ENCODE measurements around the gene CDC42EP4.
"Not testable (repeated sequence)": the region's sequence is repeated elsewhere in the genome, so short reads cannot be mapped to it uniquely, and the experiment has no call there.

The CDC42EP4 gene

DNA sequence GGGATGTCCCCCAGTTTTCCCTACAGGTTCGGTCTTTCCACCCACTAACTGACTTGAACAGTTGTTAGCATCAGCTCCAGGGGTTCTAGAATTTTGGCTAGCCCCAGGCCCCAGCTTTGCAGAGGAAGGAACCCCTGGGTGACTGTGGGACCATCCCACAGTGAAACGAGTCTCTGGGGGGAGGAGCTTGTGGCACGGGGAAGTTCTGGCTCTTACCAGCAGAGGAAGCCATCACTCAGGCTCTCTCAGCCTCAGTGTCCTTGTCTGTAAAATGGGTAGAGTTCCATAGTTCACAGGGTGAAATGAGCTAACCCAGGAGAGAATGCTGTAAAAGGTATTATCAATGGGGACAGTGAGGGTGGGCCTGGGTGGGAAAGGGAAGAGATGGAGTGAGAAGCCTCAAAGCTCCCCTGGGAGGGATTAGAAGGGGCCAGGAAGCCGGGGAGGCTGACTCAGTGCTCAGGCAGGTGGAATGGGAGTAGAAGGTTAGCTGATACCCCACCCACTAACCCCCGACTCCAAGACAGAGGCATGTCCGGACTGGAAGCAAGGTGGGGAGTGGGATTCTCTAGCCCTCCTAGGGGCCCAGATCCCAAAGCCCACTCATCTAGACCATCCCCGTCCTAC lies 30.9 kb upstream of the CDC42EP4 start:
- no peak for DNase-seq

DNA sequence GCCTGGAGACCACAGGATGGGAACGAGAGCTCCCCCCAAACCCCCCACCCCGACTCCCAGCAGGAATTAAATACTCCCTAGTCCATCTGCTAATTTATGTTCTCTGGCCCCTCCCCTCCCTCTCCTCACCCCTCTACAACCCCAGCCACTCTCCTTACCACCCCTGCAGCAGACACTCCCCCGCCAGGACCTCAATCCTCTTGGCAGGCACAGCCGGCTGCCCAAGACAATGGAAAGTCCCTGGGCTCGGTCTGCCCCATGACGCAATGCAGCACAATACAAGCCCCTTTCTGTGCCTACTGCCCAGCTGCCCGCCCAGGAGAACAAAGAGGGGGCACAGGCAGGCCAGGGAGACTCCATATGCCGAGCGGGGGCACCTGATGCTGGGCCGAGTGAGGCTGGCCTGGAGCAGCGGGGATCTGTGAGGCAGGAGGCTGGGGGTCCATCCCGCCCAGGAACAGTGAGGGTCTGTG lies 30.3 kb upstream of the CDC42EP4 start:
- DNase-seq = no peak

DNA sequence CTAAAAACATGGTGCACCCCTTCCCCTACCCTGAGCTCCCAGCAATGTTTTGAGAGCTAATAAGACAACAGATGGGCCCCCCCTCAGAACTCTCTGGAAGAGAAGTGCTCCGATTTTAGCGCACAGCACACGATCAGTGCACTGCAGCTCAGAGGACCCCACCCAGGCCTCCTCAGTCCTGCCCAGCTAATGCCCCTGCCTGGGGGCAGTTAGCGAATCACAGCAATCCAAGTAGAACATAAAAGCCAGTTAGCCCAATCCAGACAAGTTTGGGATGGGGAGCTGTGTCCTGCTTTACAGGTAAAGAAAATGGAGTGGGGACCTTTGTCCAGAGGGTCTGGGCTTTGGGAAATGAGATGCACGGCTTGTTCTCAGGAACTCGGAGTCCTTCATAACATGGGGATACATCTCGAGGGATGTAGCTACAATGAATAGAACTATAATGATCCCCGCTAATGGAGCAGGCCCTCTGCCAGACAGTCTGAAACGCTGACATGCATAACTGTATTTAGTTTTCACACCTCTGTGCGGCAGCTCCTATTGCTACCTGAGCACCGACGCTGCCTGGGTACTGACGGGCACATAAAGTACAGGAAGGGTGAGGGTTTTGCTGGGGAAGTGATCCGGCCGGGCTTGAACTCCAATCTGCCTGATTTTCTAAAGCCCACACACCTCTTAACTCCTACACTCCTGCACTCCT lies 29.7 kb upstream of the CDC42EP4 start:
- no peak for DNase-seq

DNA sequence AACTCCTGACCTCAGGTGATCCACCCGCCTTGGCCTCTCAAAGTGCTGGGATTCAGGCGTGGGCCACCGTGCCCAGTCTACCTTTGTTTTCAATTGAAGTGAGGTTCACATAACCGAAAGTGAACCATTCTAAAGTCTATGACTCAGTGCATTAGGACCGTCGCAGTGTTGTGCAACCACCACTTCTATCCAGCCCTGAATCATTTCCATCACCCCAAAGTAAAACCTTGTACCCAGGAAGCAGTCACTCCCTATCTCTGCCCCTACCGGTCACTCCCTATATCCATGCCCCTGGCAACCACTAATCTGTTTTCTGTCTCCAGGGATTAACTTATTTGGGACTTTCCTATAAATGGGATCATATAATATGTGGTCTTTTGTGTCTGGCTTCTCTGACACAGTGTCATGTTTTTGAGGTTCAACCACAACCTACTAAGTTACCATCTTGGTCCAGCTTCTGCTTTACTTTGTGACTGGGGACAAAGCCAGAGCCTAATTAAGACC lies 28.3 kb upstream of the CDC42EP4 start:
- no peak for DNase-seq

DNA sequence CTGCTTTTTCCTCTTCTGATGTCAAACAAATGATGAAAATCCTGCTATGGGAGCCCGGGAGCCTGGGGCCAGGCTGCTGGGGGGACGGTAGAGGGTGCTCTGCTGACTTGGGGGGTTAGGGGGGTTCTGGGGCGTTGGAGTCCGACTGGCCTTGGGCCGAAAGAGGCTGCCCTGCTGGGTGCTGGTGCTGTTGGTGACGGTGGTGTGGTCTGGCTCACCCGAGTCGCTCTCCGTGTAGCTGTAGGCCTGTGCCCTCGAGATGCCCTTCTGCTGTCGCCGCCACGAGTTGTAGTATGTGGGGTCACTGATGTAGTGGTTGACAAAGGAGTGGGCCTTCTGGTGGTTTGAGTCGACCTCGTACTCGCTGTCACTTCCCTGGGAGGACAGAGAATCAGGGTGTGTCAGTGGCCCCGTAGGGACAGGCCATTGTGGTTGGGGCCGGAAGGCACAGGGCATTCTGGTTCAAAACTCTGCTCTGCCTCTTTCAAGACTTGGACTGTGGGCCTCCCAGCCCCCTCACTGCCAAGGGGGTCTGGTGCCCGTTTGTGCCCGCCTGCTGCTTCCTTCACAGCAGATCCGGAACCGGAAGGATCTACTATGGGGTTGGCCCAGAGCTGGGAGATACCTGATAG lies 26.9 kb upstream of the CDC42EP4 start:
- no peak for DNase-seq

DNA sequence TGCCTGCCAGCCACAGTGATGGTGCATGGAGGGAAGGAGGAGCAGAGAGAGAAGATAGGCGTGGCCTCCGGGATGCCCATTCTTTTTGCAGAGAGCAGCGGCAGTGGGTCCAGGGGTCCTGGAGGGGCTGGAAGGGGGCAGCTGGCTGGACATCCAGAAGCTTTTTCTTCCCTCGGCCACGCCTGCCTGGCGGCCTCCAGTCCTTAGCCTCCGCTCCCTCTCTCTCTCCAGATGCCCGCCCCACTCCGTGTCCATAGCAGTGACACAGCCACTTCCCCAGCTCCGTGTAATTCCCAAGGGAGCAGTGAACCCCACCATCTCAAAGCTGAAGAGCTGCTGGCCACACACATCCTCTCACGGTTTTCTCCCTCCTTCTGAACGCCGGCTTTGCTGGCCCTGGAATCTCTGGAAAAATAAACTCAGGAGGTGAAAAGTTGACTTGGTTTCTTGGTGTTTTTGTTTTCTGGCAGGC lies 26.3 kb upstream of the CDC42EP4 start:
- DNase-seq = no peak

DNA sequence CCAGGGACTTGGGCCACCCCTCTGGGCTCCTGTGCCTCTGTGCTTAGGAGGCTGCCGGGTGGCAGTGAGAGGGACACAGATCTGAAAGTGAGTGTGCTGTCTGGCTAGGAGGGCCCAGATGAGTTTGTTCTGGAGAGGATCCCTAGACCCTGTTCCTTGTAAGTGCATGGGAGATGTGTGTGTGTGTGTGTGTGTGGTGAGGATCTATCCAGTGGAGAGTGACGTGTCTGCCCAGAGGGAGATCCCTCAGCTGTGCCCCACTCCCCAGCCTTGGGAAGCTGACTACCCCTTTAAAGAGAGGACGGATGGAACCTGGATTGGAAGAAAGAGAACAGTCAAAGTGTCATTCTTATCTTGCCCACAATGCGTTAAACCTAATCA lies 25.5 kb upstream of the CDC42EP4 start:
- DNase-seq = no peak

DNA sequence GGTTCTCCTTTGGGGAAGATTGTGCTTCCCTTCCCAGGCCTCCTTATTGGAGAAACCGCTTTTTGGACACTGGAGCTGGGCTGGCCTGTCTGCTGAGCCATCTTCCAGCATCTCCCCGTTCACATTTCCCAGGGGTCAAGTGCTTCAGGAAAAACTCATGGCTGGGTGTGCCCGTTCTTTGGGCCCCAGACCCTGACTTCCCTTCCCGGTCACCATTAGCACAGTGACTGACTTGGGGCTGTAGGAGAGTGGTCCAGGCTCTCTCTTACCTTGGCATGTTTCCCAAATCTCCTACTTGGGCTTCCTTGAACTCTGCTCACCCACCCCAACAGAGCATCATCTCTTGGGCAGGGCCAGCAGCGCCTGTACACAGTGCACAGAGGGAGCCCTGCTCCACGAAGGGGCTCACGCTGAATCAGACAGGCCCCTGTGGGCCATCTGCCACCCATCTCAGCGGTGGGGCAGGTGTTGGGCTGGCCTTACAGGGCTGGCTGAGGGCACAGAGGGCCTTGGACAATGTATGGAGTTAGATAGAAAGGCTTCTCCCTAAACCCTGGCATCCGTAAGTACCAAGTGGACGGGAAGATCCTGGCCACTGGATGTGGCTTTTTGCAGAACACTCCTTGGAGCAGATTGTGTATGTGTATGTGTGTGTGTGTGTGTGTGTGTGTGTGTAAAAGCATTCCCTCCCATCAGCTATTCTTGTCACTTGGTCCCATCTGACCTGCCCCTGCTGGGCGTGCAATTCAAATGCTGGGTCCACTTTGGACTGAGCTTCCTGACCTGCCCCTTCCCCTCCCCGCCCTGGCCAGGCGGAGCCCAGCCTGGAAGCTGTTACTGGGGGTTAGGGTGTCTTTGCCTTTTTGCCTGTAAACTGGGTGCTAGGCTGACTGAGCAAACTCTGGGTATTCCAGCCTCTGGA lies 24.9 kb upstream of the CDC42EP4 start:
- DNase-seq = no peak

DNA sequence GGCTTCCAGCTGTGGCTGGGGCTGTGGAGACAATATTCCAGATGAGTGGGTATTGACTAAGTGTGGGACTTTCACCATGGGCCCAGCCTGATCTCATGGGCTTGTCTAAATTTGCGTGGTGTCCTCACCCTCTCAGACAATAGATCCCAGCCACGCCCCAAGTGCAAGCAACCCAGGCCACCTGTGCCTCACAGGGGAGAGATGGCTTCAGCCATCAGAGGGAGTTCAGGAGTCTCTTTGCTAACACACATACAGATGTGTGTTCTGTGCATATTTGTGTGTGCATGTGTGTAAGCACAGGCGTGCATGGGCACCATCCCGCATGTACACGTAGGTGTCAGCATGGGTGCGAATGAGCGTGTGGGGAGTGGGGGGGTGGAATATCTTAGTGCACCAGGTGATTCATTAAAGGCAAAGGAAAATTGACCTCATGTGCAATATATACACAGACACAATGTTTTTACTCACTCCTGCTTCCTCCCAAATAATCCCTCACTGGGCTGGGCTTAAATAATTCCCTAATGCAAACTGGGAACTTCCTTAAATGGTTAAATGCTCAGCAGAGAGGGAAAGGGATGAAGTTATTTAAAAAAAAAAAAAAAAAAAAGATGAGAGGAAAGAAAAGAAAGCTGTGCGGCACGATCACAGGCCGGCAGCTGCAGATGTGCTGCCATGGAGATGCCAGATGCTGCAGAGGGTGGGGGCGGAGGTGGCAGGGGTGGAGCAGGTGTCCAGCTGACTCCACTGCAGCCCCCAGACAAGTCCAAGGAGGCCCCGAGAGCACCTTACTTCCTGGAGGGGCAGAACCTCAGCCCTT lies 24.0 kb upstream of the CDC42EP4 start:
- DNase-seq = no peak

DNA sequence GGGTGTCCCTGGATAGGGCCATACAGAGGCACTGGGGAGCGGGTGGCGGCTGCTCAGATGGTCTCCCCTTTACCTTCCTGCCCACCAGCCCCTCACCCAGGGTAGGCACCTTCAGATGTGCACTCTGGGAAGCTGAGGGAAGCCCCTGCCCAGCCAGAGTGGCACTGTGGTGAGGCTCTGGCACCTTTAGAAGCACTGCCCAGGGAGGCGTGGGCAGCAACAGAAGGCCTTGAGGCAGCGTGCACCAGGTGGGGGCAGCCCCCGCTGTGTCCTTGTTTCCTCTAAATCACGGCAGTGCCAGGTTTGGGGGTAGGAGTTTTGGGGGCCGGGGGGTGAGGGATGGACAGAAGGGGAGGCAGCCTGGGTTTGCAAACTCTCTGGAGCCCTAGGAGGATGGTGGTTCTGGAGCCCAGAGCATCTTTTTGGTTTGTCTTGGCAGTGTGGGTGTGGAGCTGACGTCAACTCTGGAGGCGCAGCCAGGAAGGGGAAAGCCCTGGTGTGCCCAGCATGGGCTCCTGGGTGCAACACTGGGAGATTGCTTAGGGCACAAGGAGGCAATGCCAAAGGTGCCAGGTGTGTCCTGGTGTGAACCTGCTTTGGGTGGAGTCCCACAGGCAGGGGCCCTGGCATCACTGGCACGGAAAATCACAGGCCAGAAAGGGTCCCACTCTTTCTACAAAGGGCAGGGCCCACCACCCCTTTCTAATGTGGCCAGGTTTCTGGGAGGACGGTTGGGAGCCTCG lies 23.1 kb upstream of the CDC42EP4 start:
- no peak for DNase-seq

DNA sequence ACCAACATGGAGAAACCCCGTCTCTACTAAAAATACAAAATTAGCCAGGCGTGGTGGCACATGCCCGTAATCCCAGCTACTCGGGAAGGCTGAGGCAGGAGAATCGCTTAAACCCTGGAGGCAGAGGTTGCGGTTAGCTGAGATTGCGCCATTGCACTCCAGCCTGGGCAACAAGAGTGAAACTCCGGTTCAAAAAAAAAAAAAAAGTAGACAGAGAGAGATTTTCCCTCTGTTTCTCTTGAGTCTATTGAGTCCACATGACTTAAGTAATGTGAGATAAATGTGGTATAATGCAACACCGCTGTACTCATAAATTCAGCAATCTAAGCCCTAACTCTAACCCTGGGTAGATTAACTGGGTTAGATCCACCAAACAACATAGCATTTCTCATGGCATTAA lies 21.6 kb upstream of the CDC42EP4 start:
- DNase-seq = not testable (repeated sequence)

DNA sequence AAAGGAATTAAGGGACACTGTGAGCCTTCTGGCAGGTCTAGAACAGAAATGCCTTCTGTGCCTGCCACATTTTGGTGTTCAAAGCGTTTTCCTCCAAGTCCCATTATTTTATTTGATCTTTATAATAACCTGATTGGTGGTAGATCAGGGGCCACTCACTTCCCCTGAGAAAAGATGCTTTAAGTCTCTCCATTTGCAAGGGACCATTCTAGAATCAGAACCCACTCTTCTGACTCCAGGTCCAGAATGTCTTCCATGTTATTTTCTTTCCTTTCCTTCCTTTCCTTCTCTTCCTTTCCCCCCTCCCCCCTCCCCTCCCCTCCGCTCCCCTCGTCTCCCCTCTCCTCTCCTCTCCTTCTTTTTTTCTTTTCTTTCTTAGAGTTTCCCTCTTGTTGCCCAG lies 19.3 kb upstream of the CDC42EP4 start:
- DNase-seq = no peak

DNA sequence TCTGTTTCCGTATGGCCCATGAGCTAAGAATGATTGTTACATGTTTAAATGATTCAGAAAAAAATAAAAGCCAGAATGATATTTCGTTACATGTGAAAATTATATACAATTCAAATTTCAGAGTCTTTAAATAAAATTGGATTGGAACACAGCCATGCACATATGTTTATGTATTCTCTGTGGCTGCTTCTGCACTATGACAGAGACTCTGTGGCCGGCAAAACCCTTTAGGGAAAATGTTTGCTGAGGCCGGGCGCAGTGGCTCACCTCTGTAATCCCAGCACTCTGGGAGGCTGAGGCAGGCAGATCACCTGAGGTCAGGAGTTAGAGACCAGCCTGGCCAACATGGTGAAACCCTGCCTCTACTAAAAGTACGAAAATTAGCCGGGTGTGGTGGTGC lies 15.9 kb upstream of the CDC42EP4 start:
- DNase-seq = no peak

DNA sequence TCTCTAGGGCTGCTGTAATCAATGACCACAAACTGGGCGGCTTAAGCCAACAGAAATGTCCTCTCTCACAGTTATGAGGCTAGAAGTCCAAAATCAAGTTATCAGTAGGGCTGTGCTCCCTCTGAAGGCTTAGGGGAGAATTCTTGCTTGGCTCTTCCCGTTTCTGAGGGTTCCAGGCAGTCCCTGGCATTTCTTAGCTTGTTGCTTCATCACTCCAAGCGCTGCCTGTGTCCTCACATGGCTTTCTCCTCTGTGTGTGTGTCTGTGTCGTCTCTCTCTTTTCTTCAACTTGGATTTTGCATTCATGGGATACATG lies 13.7 kb upstream of the CDC42EP4 start:
- DNase-seq = no peak

DNA sequence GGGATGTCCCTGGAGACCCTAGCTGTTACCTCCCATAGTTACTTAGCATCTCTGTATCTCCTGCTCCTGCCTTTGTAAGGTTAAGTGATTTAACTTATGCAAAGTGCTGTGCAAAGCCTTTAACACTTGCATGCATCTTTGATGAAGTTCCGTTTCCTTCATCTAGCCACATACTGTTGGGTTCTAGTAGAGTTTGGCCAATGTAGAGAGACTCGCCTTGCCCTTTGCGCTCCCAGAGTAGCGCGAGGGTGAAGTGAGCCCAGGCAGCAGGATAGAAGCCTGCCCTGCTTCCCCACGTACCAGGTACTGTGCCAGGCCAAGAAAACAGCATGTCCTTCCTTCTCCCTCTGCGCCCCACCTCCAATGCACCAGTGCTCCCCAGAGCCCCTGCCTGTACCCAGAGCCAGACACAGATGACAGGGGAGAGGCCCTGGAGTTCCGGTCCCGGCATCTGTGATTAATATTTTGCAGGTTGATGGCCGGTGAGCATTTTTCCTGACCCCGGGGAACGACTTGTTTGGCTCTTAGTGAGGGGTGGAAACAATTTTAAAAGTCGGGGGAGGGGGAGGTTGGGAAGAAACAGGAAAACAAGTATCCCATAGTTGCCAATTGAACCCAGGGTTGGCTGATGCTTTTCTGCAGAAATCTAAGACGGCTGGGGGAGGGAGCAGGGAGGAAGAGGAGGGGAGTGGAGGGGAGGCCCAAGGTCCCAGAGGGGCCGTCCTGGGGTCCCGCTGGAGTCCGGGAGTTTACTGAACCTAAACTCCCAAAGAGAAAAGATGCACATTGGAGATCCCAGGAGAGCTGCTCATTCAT lies 13.1 kb upstream of the CDC42EP4 start:
- no peak for DNase-seq

DNA sequence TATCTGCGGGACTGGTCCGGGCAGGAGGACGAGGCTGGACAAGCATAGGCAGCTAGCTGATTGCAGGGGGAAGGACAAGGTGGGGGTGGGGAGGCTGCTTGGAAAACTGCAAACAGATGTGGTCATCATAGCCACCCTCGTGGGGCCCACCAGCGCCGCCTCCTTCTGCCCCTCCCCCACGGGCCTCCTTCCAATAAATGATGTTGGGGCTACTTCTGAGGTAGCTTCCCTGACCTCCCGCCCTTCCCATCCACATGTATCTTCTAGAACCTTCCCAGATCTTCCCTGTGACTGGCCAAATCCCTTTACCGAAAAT lies 12.3 kb upstream of the CDC42EP4 start:
- no peak for DNase-seq

DNA sequence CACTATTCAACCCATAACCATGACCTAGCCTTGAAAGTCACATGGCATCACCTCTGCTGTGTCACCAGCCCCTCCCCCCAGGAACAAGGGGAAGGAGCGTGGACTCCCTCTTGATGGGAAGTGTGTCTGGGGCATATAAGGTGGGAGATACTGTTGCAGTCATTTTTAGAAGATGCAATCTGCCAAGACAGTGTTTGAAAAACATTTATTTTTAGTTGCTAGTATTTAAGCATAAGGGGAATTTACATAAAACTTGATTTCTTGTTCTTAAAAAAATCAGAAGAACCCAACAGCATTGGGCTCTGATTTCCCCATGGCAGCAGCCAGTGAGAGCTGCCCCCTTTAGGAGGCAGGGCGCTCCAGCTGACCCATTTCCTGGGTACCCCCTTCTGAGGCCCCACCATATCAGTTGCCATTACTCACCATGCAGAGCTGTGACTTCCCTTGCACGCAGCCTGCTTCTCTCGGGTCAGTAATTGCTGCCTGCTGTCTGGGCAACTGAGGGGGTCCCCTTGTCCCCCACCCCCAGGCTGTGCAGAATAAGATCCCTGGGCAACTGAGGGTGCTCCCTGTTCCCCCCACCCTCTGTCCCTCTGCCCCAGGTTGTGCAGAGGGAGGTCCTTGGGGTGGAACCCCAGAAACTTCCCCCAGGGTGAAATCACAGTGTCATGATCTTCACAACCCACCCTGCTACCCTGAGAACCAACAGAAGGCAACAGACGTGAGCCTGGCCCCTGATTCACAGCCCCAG lies 11.8 kb upstream of the CDC42EP4 start:
- no peak for DNase-seq

DNA sequence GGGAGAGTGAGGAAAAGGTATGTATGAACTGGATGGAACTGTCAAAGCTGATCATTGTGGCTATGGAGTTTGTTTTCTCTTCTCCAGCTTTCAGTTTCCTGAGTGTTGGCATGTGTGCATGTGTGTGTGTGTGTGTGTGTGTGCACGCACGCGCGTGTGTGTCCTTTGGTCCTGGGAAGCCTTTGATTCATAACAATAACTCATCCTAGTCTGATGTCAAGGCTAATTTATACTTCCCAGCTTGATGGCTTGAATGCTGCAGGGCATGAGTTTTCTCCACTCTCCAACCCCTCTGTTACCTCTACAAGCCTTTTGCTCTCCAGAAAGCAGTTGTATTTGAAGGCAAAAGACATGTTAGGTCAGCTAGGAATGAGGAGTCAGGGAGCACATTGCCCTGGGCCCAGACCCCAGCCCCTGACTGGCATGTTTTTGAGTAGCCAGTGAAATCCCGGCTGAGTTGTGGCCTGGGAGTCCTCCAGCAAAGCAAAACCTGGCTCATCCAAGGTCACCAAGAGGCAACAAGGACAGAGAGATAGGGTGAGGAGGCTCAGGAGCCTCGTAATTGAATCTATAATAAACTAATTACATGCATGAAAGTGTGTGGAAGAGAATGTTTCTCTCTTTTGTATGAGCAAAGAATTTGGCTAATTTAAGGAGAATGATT lies 8.9 kb upstream of the CDC42EP4 start:
- DNase-seq = no peak

DNA sequence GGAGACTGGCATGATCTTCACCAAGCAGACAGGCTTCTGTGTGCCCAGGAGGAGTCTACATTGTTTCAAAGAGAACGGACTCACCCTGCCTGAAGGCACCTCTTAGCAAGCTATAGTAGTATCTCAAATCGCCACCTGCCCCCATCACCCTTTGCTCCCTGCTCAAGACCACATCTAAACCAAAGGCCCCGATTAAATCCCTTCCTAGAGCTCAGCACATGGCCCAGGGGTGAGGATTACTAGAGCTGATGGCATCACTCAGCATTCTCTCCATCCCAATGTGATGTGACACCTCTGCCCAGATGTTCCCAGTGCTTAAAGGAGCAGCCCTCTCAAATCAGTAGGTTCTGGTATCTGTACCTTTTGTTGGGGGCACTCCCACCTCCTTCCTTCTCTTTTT lies 8.0 kb upstream of the CDC42EP4 start:
- no peak for DNase-seq
